AG04450 (cell line): Measurements from ENCODE around the gene FBXO27. TPM values are rescaled to one million over a fixed set of nuclear protein-coding genes. Genes with fewer than 3 reads are reported as not detected.

ENCODE experiments used
- CTCF ChIA-PET: fragments of 300-600, 350-600 bp; formaldehyde crosslinking; extraction: SDS; loops from one replicate; lab custom pipeline; 2022; ENCODE audit warnings: antibody characterized with exemption, inconsistent platforms; lab: Charles Lee
- POLR2A ChIA-PET: fragments of 350-600 bp; formaldehyde crosslinking; extraction: SDS; loops from one replicate; lab custom pipeline; 2021; ENCODE audit warnings: antibody characterized with exemption, inconsistent platforms; lab: Yijun Ruan, JAX
- DNase-seq: peaks from one replicate; pipeline ENCODE4 v3.0.0-alpha.2; 2011; ENCODE audit warnings: low read depth, low spot score
- H3K27ac ChIP-seq: one replicate; pipeline ENCODE4 v1.5.1; 2012; ENCODE audit warnings: low read depth, low read length, control low read depth
- H3K27me3 ChIP-seq: one replicate; pipeline ENCODE4 v1.6.0; 2012; ENCODE audit warnings: low read length; ENCODE audit not compliant: control insufficient read depth, insufficient read depth
- H3K4me3 ChIP-seq: 2 replicates; pipeline ENCODE4 v1.5.1; 2011; ENCODE audit warnings: mild to moderate bottlenecking, low read depth, low read length, control low read depth
- H3K9me3 ChIP-seq: 2 replicates; pipeline ENCODE4 v1.5.1; 2012; ENCODE audit warnings: low read length; ENCODE audit not compliant: control insufficient read depth, insufficient read depth
- polyA plus RNA-seq: library from polyadenylated mRNA; depleted of rRNA; stranded (reverse); fragments of >200 nt; gene quantifications from 2 replicates; pipeline ENCODE4 v1.2.3, GENCODE V29; 2011
- TF ChIP-seq, protein P1 (sequence below): IDR thresholded peaks from 2 replicates; pipeline ENCODE4 v1.5.1; 2011; ENCODE audit warnings: low read depth, low read length, control low read depth, inconsistent platforms

FBXO27 gene
- polyA plus RNA-seq, 1 experiment = 2.0 TPM

GRCh38 chr19:39064405-39064804, 32.1 kb upstream of the FBXO27 start:
- no peak for DNase-seq
- TF ChIP-seq, protein P1, sequence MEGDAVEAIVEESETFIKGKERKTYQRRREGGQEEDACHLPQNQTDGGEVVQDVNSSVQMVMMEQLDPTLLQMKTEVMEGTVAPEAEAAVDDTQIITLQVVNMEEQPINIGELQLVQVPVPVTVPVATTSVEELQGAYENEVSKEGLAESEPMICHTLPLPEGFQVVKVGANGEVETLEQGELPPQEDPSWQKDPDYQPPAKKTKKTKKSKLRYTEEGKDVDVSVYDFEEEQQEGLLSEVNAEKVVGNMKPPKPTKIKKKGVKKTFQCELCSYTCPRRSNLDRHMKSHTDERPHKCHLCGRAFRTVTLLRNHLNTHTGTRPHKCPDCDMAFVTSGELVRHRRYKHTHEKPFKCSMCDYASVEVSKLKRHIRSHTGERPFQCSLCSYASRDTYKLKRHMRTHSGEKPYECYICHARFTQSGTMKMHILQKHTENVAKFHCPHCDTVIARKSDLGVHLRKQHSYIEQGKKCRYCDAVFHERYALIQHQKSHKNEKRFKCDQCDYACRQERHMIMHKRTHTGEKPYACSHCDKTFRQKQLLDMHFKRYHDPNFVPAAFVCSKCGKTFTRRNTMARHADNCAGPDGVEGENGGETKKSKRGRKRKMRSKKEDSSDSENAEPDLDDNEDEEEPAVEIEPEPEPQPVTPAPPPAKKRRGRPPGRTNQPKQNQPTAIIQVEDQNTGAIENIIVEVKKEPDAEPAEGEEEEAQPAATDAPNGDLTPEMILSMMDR = no peak
- H3K9me3 ChIP-seq = no peaks in the 10 kb centered on the region
- no peak overlapping the region for H3K27ac ChIP-seq
- H3K27me3 ChIP-seq = peaks cover 2% of the 10 kb centered on the region
- H3K4me3 ChIP-seq = no peak overlapping the region
- ChIA-PET POLR2A (no interaction called here), CTCF (no interaction called here)

GRCh38 chr19:39060171-39060570, 27.8 kb upstream of the FBXO27 start:
- ChIA-PET POLR2A (no interaction called here), CTCF (no interaction called here)
- H3K27ac ChIP-seq = no peak overlapping the region
- TF ChIP-seq, protein P1 = no peak
- no peaks in the 10 kb centered on the region for H3K9me3 ChIP-seq
- no peak for DNase-seq
- H3K27me3 ChIP-seq = peaks cover 4% of the 10 kb centered on the region
- H3K4me3 ChIP-seq = no peak overlapping the region

GRCh38 chr19:39059302-39059701, 27.0 kb upstream of the FBXO27 start:
- CTCF ChIA-PET = no interaction called here
- TF ChIP-seq, protein P1 = no peak
- POLR2A ChIA-PET = no interaction called here

GRCh38 chr19:39057615-39058014, 25.3 kb upstream of the FBXO27 start:
- ChIA-PET CTCF (no interaction called here), POLR2A (no interaction called here)
- Histone ChIP-seq H3K9me3 (peaks cover 5% of the 10 kb centered on the region), H3K27me3 (peaks cover 6% of the 10 kb centered on the region), H3K4me3 (no peak overlapping the region), H3K27ac (no peak overlapping the region)
- TF ChIP-seq, protein P1 = no peak
- no peak for DNase-seq

More at GRCh38 chr19:39059302-39059701, 27.0 kb upstream of the FBXO27 start:
- H3K27me3 ChIP-seq = peaks cover 4% of the 10 kb centered on the region
- H3K4me3 ChIP-seq = no peak overlapping the region
- H3K9me3 ChIP-seq = peaks cover 5% of the 10 kb centered on the region
- DNase-seq = no peak
- H3K27ac ChIP-seq = no peak overlapping the region

GRCh38 chr19:39054091-39054470, 21.7 kb upstream of the FBXO27 start:
- POLR2A ChIA-PET = no interaction called here

More at GRCh38 chr19:39054091-39054470, 21.7 kb upstream of the FBXO27 start:
- TF ChIP-seq, protein P1 = no peak
- DNase-seq = no peak
- no peak overlapping the region for H3K4me3 ChIP-seq
- CTCF ChIA-PET = interaction anchor here (0.6 to 1.6 kb wide), 3 partner anchors 263 to 427 kb away, joined by 3 read pairs; no protein-coding TSS in a partner anchor
- H3K27me3 ChIP-seq = peaks cover 5% of the 10 kb centered on the region
- H3K27ac ChIP-seq = no peak overlapping the region
- H3K9me3 ChIP-seq = peaks cover 5% of the 10 kb centered on the region
